GM18868 (cell line): ENCODE results near the gene CST9.
"Not testable (repeated sequence)": the region's sequence is repeated elsewhere in the genome, so short reads cannot be mapped to it uniquely, and the experiment has no call there.

ENCODE experiments used
- ATAC-seq: cut with Tn5 transposase; IDR thresholded peaks from one replicate; pipeline ENCODE4 v1.9.1; 2021; ENCODE audit warnings: mild to moderate bottlenecking, moderate library complexity; ENCODE audit not compliant: unreplicated experiment

CST9 gene

DNA sequence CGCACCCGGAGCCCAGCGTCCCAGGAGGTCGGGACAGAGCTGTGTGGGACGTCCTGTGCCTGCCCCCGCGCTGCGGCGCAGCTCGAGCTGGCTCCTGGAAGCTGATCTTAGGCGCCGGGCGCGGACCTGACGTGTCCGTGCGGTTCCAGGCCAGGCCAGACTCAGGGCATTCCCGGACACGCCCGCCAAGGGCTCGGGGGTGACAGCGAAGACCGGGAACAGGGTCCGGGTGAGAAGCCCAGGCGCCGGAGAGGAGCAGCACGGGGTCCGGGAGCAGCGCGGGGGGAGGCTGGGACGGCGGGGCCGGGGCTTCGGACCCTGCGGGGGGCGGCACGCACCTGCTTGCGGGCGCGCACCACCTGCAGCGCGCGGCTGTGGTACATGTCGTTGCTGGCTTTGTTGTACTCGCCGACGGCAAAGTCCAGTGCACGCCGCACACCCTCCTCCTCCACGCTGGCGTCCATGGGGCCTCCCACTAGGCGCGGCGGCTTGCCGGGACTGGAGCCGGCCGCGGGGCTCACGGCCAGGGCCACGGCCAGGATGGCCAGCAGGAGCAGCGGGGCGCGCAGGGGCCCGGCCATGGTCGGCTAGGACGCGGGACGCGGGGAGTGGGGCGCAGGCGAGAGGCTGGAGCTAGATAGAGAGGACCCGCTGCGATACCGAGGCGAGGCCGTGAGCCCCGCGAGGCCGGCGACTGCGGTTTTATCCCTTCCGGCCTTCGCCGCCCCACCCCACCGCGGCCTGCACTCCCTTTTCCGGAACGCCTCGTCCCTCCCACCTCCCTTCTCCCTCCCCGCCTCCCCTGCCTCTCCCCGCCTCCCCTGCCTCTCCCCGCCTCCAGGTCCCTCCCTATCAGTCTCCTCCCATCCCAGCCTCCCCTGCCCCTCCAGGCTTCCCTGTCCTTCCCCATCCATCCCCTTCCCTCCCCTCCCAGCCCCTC is 31.8 kb upstream of the CST9 start, which contains the start of gene CST3:
Gene CST3 (minus strand): TSS at position 674 of the 940 bp plus-strand sequence. CDS start 93 bp downstream, at position 581.
- ATAC-seq: peak; percentile 81

DNA sequence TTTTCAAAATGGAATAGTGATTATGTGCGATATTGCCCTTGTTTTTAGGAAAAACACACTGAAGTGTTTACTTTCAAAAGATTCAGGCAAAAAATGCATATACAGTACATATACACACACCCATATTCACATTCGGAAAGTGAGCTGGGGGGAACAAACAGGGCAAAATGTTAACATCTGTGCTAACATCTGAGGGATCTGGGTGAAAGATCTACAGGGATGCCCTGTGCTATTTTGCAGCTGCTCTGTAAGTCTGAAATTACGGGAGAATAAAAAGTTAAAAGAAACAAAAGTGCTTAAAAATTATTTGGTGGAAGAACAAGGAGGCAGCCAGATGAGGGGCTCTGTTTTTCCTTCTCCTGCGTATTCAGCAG is 31.2 kb upstream of the CST9 start:
- no peak for ATAC-seq

DNA sequence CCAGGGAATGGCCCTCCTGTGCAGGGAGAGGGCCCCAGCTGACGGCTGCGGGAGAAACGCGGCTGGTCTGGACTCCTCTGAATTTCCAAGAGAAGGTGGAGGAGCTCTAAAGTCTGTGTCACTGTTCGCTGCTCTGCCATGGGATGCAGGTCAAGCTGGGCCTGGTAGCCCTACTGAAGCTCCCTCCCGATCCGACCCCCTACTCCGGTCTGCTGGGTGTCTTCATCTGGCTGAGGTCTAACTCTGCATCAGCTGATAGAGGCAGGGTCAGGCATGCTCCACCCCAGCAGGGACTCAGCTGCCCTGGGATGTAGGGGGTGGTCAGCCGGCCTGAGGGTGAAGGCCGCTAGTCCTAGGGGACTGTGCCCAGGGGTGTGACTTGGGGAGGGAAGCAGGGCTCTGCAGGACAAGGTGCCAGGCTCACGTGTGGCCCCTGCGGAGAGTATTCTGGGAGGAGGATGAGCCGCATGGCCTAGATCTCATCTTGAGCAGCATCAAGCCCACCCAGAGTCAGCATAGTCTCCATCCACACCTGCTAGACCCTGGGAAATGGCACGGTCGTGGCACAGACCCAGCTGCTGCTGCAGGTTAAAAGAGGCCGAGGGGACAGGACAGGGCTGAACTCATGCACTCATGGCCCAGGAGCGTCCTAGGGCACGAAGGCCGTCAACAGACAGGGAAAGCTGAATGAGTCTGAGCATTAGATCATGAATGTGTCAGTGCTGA is 30.6 kb upstream of the CST9 start:
- ATAC-seq: no peak

DNA sequence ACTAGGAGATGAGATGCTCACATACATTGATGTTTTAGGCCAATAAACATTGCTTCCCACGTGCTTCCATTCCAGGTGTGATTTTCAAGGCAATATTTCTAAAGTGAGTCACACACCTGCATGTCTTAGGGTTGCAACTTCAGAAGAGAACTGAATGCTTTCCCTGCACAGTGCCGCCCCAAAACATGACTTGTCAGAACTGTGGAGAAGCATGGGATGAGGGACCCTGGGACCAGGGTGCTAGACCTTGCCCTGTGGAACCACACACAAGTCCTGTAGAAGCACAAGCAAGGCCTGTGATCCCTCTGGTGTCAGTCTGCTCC is 30.0 kb upstream of the CST9 start:
- ATAC-seq: not testable (repeated sequence)

DNA sequence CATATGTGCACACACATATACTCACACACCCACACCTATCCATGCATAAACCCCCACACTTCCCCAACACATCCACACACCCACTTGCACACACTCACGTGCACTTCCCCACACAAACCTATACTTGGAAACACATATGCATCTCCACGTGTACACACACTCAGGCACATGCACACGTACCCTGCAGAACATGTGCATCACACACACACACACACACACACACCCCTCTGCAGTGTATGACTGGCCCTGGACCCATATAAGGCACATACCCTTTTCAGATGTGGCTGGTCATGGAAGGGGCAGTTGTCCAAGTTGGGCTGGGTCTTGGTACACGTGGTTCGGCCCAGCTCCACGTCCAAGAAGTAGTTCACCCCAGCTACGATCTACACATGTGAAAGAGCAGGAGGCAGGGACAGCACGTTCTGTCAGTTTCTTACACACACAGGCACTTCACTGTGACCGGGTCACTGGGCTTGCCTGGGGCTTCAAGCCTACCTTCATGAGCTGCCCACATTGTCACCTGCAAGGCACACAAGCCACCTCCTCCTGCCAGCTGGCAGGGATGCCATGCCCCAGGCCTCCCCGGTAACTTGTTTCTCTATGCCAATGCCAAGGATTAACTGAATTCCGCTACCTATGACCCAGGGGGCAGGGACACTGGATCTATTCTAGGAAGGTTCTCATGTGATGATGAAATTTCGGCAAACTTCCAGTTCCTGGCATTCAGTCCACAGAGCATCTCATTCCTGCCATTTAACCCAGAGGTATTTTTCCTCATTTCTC is 29.5 kb upstream of the CST9 start:
- ATAC-seq: no peak

DNA sequence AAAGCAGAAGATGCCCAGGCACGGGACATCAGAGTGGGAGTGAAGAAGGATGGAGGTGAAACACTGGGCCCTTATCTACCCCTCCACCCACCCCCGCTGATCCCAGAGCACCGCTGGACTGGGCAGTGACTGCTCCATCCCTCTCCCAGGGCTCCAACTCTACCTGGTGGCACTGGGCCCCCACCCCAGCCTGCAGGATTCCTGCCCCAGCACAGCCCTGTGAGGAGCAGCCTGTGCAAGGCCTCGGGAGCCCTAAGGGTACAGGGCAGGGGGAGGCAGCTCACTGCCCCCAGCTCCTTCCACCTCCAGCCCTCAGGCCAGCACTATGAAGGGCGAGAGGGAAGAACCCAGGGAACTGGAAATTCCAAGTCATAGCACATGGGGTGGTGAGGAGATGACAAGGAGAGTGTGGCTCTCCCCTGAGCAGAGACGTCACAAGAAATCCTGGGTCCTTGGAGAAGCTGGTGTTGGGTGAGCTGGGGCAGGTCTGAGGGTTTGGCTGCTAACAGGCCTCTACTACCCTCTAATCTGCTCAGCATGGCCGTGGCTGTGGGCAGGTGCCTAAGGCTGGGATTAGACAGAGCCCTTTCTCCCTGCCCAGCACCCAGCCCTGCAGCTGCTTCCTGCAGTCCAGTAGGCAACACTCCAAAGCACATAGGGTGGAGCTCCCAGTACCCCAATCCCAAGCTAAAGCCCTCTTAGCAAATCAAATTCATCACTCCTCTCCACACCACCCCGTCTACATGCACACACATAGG is 28.5 kb upstream of the CST9 start:
- ATAC-seq: no peak

DNA sequence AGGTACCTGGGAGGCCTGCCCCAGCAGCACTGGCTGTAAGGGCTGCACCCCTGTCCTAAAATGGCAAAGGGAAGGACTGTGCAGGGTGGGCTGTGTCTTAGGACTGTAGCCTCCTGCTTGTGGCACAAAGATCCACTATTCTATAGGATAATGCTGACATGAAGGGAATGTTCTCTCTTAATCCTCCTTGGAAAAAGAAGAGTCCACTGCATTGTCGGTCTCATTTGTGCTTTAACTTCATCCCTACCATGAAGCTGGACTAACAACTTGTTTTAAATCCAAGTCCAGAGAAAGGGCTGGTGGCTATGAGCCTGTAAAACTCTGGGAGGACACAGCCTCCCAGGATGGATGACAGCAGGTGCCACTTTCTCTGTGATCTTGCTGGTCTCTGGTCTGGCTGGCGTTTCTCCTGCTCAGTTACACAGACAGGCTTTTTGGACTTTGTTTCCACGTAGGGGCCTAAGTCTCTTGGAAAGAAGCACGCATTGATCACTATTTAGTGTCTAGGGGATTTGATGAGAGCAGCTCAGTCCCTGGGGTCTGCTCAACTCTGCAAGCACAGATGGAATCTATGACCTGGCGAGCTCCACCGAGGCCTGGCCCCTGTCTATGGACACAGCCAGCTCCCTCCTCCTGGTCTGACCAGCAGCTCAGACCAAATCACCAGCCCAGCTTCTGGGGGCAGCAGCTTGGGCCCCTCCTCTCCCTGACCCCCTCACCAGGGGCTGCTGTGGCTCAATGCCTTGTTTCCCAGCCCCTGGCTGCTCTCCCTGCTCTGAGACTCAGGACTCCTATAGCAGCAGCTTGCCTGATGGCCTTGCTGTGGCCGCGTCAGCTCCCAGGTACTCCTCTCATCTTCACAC is 27.2 kb upstream of the CST9 start:
- no peak for ATAC-seq

DNA sequence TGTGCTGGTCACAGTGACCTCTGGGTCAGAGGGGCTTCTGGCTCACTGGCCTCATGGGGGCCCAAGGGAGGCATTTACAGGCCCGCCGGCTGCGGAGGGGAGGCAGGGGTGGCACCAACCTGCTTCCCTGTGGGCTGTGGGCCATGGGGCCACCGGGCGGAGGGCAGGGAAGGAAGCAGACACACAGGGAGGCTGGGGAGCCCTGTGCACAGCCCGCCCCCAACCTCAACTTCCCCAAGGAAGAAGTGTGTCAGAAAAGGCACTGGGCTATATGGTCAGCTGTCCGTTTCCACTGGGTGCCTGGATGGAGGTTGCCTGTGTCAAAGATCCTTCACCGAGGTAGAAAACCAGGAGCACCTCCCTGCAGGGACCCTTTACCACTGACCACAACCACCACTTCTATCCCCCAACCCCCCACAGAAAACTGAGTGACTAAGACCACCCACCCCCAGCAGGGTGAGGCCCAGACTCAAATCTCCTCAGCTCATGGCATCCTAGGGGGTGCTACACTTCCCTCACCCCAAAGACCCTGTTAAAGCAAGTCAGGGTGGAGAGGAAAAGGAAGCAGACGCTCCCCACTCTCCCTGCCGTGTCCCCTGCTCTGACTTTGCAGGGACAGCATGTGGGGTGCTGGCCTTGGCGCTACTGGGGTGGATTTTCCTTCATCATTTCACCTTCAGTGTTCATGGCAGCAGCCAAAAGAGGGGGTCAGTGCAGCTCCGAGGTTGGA is 26.4 kb upstream of the CST9 start:
- ATAC-seq: no peak

DNA sequence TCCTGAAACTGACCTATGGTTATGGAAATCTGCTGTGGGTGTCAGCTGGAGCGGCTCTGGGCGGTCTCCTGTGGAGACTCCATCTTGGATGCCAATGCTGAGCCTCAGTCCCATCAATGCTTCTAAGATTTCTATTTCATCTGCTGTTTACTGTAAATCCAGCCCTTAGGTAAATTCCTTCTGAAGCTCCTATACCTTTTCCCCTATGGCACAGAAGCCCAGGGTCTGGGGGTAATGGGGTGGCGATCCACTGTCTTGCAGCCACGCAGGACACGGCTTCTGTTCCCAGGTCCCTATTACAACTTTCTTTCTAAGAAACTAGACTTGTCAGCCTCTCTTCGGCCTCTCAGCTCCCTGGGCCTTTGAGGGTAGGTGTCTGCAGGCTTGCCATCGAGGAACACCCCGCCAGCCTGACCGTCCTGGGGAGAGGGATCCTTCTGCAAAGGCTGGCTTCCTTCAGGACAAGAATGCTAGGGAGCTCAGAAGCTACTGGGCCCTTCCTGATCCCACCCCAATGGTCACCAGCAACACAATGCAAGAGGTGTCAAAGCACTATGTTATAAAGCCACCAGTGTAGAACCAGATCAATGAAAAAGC is 25.6 kb upstream of the CST9 start:
- no peak for ATAC-seq

DNA sequence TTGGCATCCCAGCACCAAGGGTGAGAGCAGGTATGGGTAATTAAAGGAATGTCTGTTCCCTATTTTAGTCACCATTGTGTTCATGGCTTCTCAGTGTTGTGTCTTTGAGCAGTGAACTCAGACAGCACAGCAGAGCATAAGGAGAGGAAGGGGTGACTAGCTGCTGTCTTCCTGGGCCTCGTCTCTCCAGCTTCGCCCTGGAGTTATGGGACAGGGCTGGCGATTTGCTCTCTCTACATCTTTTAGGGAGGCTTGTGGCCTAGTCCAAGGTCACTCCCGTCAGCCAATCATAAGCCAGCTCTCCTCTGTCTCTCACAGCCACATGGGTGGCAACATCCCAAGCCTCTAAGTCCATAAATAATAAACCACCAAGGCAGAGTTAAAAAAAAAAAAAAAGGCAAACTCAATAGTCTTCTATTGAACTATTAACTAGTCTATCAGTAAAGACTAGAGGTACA is 24.7 kb upstream of the CST9 start:
- ATAC-seq: no peak

DNA sequence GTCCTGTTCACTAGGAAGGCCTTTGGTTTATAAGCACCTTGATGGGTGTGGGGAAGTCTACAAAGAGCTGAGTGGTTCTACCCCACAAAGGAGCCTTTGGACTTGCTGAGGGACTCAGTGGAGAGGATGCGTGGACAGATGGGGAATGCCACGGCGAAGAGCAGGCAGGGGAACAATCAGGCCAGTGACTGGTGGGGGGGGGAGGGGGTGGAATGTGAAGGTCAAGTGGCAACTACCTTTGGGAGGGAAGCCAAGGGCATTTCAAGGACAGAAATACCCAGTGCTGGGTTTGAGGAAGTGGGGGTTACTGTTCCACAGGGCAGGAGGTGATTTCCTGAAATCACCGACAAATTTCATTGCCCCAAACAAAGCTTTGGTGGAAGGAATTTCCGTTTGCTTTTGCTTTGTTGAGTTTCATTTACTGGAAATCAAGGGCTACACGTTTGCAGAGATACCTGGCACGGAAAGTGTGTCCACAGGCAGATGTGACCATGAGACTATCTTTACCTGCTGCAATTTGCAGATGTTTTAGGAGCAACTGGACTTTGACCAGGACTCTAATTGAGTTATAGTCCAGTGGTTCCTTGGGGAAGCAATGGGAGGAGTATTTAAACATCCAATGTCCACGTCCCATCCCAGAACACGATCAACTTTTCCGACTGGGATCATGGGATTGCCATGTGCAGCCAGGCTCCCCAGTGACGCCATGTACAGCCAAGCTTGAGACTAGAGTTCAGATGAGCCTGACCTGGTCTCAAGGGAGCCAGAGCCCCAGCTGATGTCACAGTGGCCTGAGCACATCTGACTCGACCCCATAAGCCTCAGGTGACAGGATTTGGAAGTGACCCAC is 24.1 kb upstream of the CST9 start:
- no peak for ATAC-seq

DNA sequence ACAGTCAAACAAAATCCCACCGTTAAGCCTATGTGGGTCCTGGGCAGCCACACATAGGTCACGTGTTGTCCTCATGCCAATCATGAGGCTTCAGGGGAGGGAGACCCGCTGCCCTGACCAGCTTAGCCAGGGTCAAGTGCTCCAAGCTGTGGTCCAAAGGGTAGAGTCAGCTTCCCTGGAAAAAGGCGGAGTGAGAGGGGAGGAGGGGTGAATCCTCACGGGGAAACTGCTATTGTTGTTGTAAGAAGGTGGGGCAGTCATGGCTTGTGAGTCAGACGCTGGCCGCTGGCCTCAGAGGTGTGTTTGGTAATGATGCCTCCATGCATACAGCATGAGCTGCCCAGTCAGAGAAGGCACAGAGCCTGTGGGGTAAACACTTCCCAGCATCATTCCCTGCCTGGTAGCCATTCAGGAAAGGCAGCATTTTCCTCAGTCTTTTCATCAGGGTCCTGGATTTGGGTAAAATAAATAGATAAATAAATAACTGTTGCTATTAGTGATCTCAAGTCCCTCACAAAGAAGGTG is 23.4 kb upstream of the CST9 start:
- ATAC-seq: no peak

DNA sequence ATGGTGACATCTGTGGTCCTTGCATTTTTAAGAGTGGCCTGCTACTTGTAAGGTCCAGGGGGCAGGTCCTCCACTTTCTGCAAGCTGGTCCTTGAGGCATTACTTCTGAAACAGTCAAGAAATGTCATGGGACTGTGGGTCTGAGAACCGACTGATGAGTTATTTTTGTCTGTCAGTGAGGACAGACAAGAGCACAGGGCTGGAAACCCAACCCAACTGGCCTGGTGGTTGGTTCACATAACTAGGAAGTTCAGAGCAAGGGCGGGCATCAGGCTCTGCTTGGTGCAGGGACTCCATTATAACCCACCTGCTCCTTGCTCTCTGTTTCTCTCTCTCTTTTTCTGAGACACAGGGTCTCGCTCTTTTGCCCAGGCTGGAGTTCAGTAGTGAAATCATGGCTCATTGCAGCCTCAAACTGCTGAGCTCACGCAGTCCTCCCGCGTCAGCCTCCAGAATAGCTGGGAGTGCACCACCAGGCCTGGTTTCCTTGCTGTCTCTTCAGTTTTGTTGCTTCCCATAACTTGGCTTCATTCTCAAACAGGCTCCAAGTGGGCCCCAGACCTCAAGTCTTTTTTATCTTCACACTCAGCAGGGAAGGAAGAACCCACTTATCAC is 22.8 kb upstream of the CST9 start:
- ATAC-seq: no peak

DNA sequence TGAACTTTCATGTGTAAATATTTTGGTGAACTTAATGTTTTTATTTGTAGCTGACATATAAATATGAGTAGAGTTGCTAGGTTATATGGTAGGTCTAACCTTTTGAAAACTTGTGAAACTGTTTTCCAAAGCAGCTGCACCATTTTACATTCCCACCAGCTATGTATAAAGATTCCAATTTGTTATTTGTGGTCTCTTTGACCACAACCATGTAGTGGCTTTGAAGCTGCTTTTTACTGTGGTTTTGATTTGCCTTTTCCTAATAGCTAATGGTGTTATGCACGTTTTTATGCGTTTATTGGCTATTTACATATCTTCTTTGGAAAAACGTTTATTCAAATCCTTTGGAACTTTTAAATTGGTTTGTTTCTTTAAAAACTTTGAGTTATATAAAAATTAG is 21.8 kb upstream of the CST9 start:
- ATAC-seq: no peak

DNA sequence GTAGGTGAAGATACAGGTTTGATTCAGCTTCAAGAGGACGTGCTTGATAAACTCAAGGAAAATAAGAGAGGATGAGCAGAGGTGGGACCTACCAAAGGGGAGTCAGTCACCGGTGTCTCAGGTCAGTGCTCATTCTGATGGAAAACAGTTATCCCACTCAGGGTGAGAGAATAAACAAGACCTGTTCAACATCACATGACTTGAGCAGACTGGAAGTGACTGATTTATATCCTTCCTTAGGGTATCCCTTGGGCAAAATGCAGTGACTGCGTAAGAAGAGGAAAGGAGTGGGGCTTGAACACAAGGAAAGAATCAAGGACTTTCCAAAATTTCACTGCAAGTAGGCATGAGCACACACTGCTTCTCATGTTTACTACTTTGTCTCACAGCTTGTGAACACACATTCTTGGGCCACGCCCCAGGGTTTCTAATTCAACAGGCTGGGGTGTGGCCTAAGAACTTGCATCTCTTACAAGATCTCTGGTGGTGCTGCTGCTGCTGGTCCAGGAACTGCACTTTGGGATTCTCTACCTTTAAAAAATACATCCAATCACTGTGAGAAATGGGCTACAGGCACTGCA is 20.4 kb upstream of the CST9 start:
- ATAC-seq: no peak

DNA sequence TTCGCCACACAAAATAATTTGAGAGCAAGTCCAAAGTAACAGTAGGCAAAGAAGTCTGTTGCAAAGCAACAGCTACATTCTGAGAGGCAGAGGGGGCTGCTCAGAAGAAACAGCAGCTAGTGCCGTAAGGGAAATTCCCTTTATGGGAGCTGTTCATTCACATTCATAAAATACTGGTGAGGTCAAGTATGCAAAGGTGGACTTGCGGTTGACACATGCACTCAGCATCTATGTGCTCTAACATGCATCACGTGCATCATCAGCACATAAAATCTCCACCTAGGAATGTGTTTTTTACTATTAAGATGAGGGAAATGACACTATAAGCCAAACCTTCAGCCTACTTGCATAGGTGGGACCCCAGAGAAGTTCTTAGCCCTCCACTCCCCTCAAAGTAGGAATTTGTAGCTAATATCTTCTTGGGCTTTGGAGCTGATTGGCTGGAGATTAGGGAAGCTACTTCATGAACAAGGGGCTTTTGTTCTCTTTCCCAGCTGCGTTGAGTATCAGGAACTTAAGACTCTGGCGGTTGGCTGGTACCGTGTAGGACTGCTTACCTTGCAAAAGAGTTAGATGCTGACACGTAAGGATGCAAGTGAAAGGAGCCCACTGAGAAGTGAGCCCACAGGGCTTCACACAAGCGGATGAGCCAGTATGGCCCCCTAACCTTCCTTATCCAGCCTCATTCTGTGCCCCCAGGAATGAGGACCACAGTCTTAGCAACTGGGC is 19.7 kb upstream of the CST9 start:
- ATAC-seq: no peak
